Gastrocnemius medialis (tissue), 4 donors: ENCODE data around the gene PAK2.

Experiments used
- POLR2A ChIP-seq, 2 donors: fragments of 450-650 bp; IDR thresholded peaks; one replicate each; pipeline ENCODE4 v1.6.1; 2017; ENCODE audit warnings: antibody characterized with exemption in 2 of 2, mild to moderate bottlenecking in 2 of 2, moderate library complexity in 2 of 2
- TF ChIP-seq, protein P1 (sequence below), 5 experiments: fragments of 450-650 bp in 3 of 5; fragments of 200-600 bp in 2 of 5; sonication (generic) in 2 of 5; IDR thresholded peaks in 4 of 5; conservative IDR thresholded peaks in 1 of 5; 1 replicate in 4 of 5; 2 replicates in 1 of 5; pipeline ENCODE4 v1.5.1; 2016 to 2019; ENCODE audit warnings: antibody characterized with exemption in 5 of 5, mild to moderate bottlenecking in 3 of 5, moderate library complexity in 3 of 5

DNA sequence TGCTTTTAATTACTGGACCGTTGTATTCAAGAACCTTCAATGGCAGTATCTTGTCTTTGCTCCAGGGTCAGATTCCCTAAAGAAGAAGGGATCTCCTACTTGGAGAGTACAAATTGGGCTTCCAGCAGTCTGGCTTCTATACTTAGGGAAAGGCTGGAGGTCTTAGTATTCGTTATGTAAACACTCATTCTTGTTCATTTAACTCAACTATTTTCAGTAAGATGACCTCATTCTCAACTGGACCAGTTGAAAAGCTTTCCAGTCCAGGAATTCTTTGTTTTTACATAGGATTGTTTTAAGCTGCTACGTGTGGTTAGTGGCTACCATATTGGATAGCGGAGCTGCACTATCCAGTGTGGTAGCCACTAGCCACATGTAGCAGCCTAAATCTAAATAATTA, 132.7 kb downstream of the PAK2 start:
- no peak for TF ChIP-seq POLR2A (IDR thresholded peaks at IDR 0.05)
- TF ChIP-seq, protein P1, sequence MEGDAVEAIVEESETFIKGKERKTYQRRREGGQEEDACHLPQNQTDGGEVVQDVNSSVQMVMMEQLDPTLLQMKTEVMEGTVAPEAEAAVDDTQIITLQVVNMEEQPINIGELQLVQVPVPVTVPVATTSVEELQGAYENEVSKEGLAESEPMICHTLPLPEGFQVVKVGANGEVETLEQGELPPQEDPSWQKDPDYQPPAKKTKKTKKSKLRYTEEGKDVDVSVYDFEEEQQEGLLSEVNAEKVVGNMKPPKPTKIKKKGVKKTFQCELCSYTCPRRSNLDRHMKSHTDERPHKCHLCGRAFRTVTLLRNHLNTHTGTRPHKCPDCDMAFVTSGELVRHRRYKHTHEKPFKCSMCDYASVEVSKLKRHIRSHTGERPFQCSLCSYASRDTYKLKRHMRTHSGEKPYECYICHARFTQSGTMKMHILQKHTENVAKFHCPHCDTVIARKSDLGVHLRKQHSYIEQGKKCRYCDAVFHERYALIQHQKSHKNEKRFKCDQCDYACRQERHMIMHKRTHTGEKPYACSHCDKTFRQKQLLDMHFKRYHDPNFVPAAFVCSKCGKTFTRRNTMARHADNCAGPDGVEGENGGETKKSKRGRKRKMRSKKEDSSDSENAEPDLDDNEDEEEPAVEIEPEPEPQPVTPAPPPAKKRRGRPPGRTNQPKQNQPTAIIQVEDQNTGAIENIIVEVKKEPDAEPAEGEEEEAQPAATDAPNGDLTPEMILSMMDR (IDR thresholded peaks at IDR 0.05 in 4 of 5, conservative IDR thresholded peaks at IDR 0.05 in 1 of 5) = no peak
